PFSK-1 (cell line): ENCODE data around the gene CHST15.

Source experiments
- FOXP2 ChIP-seq: optimal IDR thresholded peaks from 2 replicates; pipeline ENCODE3; 2011; ENCODE audit warnings: borderline replicate concordance, control low read depth, inconsistent platforms; ENCODE audit not compliant: insufficient read depth; ENCODE audit errors: extremely low read length, extremely low read depth
- POLR2AphosphoS5 ChIP-seq: IDR thresholded peaks from 2 replicates; pipeline ENCODE4 v1.6.1; 2012; ENCODE audit warnings: low read depth, mild to moderate bottlenecking, control low read depth, low read length, moderate library complexity
- REST ChIP-seq, 2 experiments: IDR thresholded peaks; 2 replicates each; pipeline versions ENCODE4 v1.6.1 to v1.8.0; 2011 to 2012; ENCODE audit warnings: low read depth in 2 of 2, low read length in 2 of 2, control low read depth in 1 of 2, inconsistent platforms in 1 of 2, mild to moderate bottlenecking in 1 of 2, moderate library complexity in 1 of 2; ENCODE audit not compliant: insufficient read depth in 1 of 2
- SIN3A ChIP-seq: IDR thresholded peaks from 2 replicates; pipeline ENCODE4 v1.6.1; 2012; ENCODE audit warnings: mild to moderate bottlenecking, low read length, moderate library complexity, borderline replicate concordance; ENCODE audit not compliant: insufficient read depth
- TAF1 ChIP-seq: IDR thresholded peaks from 2 replicates; pipeline ENCODE4 v1.6.1; 2012; ENCODE audit warnings: low read length, control low read depth, borderline replicate concordance; ENCODE audit not compliant: insufficient read depth

The CHST15 gene

GRCh38 chr10:124099604-124100003, 6.2 kb upstream of the CHST15 start:
- TF ChIP-seq FOXP2 (no peak), REST (IDR thresholded peaks at IDR 0.05; ENCODE audit: insufficient read depth in 1 of 2, low read depth in 2 of 2, low read length in 2 of 2) (no peak), SIN3A (no peak), POLR2AphosphoS5 (no peak), TAF1 (no peak)

GRCh38 chr10:124098575-124098974, 5.2 kb upstream of the CHST15 start:
- TF ChIP-seq SIN3A, result no peak
- TF ChIP-seq TAF1, result no peak
- TF ChIP-seq POLR2AphosphoS5, result no peak

GRCh38 chr10:124097883-124098282, 4.5 kb upstream of the CHST15 start:
- TF ChIP-seq TAF1 (no peak), POLR2AphosphoS5 (no peak), FOXP2 (no peak), SIN3A (no peak)

GRCh38 chr10:124096494-124096893, 3.1 kb upstream of the CHST15 start:
- TF ChIP-seq REST (IDR thresholded peaks at IDR 0.05; ENCODE audit: insufficient read depth in 1 of 2, low read depth in 2 of 2, low read length in 2 of 2) (no peak), POLR2AphosphoS5 (no peak), TAF1 (no peak), FOXP2 (no peak), SIN3A (no peak)

- TF ChIP-seq REST (IDR thresholded peaks at IDR 0.05; ENCODE audit: insufficient read depth in 1 of 2, low read depth in 2 of 2, low read length in 2 of 2), result no peak
- TF ChIP-seq FOXP2, result no peak
- no peak for TF ChIP-seq SIN3A
- TF ChIP-seq TAF1, result no peak
- TF ChIP-seq POLR2AphosphoS5, result no peak
Measured at GRCh38 chr10:124095096-124095495, 1.7 kb upstream of the CHST15 start.

- TF ChIP-seq FOXP2 (no peak), TAF1 (no peak), POLR2AphosphoS5 (no peak), SIN3A (no peak), REST (IDR thresholded peaks at IDR 0.05; ENCODE audit: insufficient read depth in 1 of 2, low read depth in 2 of 2, low read length in 2 of 2) (no peak)
Measured at GRCh38 chr10:124094419-124094785, 1.0 kb upstream of the CHST15 start.
